Right renal pelvis (tissue), 4 donors: Measurements from ENCODE around the gene NACC1. TPM values are rescaled to one million over a fixed set of nuclear protein-coding genes. Genes with fewer than 3 reads are reported as not detected.

Source experiments
- DNase-seq, 4 donors: peaks; one replicate each; pipeline ENCODE4 v3.0.0-alpha.2; 2013; ENCODE audit warnings: low read depth in 4 of 4, low spot score in 3 of 4, missing footprints in 1 of 4
- polyA plus RNA-seq, 4 donors: library from polyadenylated mRNA; unstranded; fragments of 120-200 nt; gene quantifications; one replicate each; pipeline ENCODE4 v1.2.1, GENCODE V29; 2013; ENCODE audit not compliant: insufficient read length in 4 of 4

NACC1 gene
- polyA plus RNA-seq, 4 donors: 23.5 to 34.5 (median 23.8) TPM

- no peak for DNase-seq
Measured at GRCh38 chr19:13099073-13099999, 18.7 kb upstream of the NACC1 start.

- DNase-seq: no peak
Measured at GRCh38 chr19:13100031-13100588, 18.0 kb upstream of the NACC1 start.

- no peak for DNase-seq
Measured at GRCh38 chr19:13100841-13101589, 17.0 kb upstream of the NACC1 start.

- no peak for DNase-seq
Measured at GRCh38 chr19:13101590-13102415, 16.3 kb upstream of the NACC1 start.

GRCh38 chr19:13102416-13102665 lies 15.7 kb upstream of the NACC1 start:
- DNase-seq: no peak

GRCh38 chr19:13102666-13103580 lies 15.1 kb upstream of the NACC1 start, which contains the start of gene LYL1:
Gene LYL1 (minus strand): TSS chr19:13102858. CDS start chr19:13101171, 1,687 bp downstream.
- no peak for DNase-seq

GRCh38 chr19:13103581-13104359 lies 14.3 kb upstream of the NACC1 start:
- DNase-seq: no peak

GRCh38 chr19:13104360-13104847 lies 13.7 kb upstream of the NACC1 start:
- no peak for DNase-seq

GRCh38 chr19:13104848-13105711 lies 13.0 kb upstream of the NACC1 start:
- no peak for DNase-seq

- no peak for DNase-seq
Measured at GRCh38 chr19:13109361-13110098, 8.5 kb upstream of the NACC1 start.

- no peak for DNase-seq
Measured at GRCh38 chr19:13110099-13110610, 7.9 kb upstream of the NACC1 start.

GRCh38 chr19:13112555-13112954 lies 5.5 kb upstream of the NACC1 start:
- no peak for DNase-seq

GRCh38 chr19:13115936-13116281 lies 2.2 kb upstream of the NACC1 start:
- no peak for DNase-seq

GRCh38 chr19:13116282-13117175 lies 1.5 kb upstream of the NACC1 start, which contains the start of gene TRMT1:
Gene TRMT1 (minus strand): TSS chr19:13116740. CDS start chr19:13116399, 341 bp downstream.
- peak; percentile 78 to 90 (median 86) for DNase-seq

GRCh38 chr19:13117176-13117771 lies 790 bp upstream of the NACC1 start:
- DNase-seq: no peak
